ENCODE results near the gene ZNF101. TPM values are rescaled to one million over a fixed set of nuclear protein-coding genes. Genes with fewer than 3 reads are reported as not detected.

The ZNF101 gene
- total RNA-seq, 2 donors from 2014 or later = 53.2 to 62.9 TPM

- Mint-ChIP-seq H3K9me3 (no peaks in the 10 kb centered on the region), H3K4me3 (no peak overlapping the region), H3K4me1 (peaks cover 14% of the 10 kb centered on the region), H3K27me3 (ENCODE audit: insufficient read depth) (peaks cover 6% of the 10 kb centered on the region), H3K36me3 (ENCODE audit: low read depth) (peaks cover 34% of the 10 kb centered on the region), H3K27ac (no peak overlapping the region)
- peaks cover 34% of the 10 kb centered on the region for H3K36me3 ChIP-seq (ENCODE audit: control insufficient read depth, insufficient read depth, low read length)
- H3K27ac ChIP-seq (ENCODE audit: low read depth, low read length) = no peak overlapping the region
- DNase-seq = no peak
- H3K27me3 ChIP-seq (ENCODE audit: control insufficient read depth, insufficient read depth, low read length, poor library complexity, severe bottlenecking) = no peaks in the 10 kb centered on the region
- no peak overlapping the region for H3K4me3 ChIP-seq (ENCODE audit: low read length)
- H3K4me1 ChIP-seq (ENCODE audit: control insufficient read depth, insufficient read depth, low read length) = peaks cover 10% of the 10 kb centered on the region
- WGBS, 2 experiments (ENCODE audit: insufficient coverage in 1 of 2, insufficient read length in 1 of 2) = 93 to 95% methylated on average over 5 of the region's 5 CpGs
- no peak overlapping the region for H3K9ac ChIP-seq (ENCODE audit: extremely low read depth, low read length, poor library complexity, severe bottlenecking)
- TF ChIP-seq, protein P1, sequence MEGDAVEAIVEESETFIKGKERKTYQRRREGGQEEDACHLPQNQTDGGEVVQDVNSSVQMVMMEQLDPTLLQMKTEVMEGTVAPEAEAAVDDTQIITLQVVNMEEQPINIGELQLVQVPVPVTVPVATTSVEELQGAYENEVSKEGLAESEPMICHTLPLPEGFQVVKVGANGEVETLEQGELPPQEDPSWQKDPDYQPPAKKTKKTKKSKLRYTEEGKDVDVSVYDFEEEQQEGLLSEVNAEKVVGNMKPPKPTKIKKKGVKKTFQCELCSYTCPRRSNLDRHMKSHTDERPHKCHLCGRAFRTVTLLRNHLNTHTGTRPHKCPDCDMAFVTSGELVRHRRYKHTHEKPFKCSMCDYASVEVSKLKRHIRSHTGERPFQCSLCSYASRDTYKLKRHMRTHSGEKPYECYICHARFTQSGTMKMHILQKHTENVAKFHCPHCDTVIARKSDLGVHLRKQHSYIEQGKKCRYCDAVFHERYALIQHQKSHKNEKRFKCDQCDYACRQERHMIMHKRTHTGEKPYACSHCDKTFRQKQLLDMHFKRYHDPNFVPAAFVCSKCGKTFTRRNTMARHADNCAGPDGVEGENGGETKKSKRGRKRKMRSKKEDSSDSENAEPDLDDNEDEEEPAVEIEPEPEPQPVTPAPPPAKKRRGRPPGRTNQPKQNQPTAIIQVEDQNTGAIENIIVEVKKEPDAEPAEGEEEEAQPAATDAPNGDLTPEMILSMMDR (conservative IDR thresholded peaks at IDR 0.05) = no peak
- H3K9me3 ChIP-seq (ENCODE audit: control insufficient read depth, low read length) = no peaks in the 10 kb centered on the region
These were observed 45.3 kb upstream of the ZNF101 start for GRCh38 chr19:19623383-19623782.

DNA sequence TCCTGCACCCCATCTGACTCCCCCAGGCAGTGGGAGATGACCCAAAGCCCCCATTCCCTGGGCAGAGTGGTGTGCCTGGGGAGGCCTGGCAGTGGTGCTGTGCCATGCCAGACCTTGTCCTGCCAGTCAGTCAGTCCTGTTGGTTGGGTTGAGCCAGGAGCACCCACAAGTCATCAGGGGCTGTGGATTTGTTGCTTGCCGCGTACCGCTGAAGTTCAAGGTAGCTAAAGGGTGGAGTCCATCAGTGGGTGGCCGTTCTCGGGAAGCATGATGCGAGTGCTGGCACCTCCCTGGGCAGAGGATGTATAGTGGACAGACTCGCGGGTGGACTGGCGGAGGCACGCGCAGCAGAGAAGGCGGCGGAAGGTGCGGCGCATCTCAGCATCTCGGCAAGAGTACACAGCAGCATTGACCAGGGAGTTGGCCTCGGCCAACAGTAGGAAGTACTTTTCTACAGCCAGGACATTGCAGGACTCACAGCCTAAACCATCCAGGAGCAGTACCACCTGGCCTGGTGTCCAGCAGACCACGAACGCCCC lies 44.5 kb upstream of the ZNF101 start:
- Mint-ChIP-seq H3K36me3 (ENCODE audit: low read depth) (peaks cover 35% of the 10 kb centered on the region), H3K9me3 (no peaks in the 10 kb centered on the region), H3K4me1 (peaks cover 16% of the 10 kb centered on the region), H3K27me3 (ENCODE audit: insufficient read depth) (peaks cover 6% of the 10 kb centered on the region), H3K27ac (no peak overlapping the region), H3K4me3 (no peak overlapping the region)
- peaks cover 34% of the 10 kb centered on the region for H3K36me3 ChIP-seq (ENCODE audit: control insufficient read depth, insufficient read depth, low read length)
- WGBS, 2 experiments (ENCODE audit: insufficient coverage in 1 of 2, insufficient read length in 1 of 2) = 95 to 96% methylated on average over 18 to 19 of the region's 19 CpGs
- no peak overlapping the region for H3K9ac ChIP-seq (ENCODE audit: extremely low read depth, low read length, poor library complexity, severe bottlenecking)
- DNase-seq = no peak
- H3K9me3 ChIP-seq (ENCODE audit: control insufficient read depth, low read length) = no peaks in the 10 kb centered on the region
- no peaks in the 10 kb centered on the region for H3K27me3 ChIP-seq (ENCODE audit: control insufficient read depth, insufficient read depth, low read length, poor library complexity, severe bottlenecking)
- peaks cover 10% of the 10 kb centered on the region for H3K4me1 ChIP-seq (ENCODE audit: control insufficient read depth, insufficient read depth, low read length)
- TF ChIP-seq, protein P1 (conservative IDR thresholded peaks at IDR 0.05) = no peak
- no peak overlapping the region for H3K27ac ChIP-seq (ENCODE audit: low read depth, low read length)
- no peak overlapping the region for H3K4me3 ChIP-seq (ENCODE audit: low read length)

DNA sequence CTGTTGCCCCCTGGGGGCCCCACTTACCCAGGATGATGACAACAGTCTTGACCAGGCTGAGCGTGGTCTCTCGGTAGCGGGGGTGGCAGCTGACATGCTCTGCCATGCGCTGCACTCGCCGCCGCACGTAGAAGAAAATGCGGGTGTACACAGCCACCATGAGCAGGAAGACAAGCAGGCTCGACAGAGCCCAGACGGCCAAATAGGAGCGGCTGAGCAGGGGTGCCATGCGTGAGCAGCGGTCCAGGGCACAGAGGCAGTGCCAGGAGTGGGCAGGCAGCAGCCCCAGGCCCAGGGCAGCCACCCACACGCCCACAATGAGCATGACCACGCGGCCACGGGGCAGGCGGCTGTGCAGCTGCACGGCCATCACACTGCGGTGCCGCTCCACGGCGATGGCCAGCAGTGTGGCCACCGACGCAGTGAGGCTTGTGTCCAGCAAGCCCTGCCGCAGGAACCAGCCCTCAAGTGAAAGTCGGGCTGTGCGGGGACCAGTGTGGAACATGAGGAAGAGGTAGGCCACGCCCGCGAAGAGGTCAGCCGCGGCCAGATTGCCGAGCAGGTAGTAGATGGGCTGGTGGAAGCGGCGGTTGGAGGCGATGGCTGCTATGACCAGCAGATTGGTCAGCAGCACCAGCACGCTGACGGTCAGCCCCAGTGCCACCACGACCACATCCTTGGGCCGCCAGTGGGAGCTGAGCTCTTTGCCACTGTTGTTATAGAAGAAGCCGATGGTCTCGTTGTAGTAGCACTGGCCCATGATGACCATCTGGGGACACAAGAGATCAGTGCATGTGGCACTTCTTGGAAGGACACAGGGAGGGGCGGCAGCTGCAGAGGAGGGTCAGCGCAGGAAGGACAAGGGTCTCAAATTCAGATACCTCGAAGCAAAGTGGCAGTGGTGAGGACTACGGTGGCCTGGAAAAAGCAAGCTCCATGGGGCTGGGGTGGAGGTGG lies 41.8 kb upstream of the ZNF101 start:
- peak overlapping the region; percentile 26 for H3K27ac ChIP-seq (ENCODE audit: low read depth, low read length)
- Mint-ChIP-seq H3K27me3 (ENCODE audit: insufficient read depth) (no peaks in the 10 kb centered on the region), H3K9me3 (no peaks in the 10 kb centered on the region), H3K4me3 (peak overlapping the region; percentile 81), H3K36me3 (ENCODE audit: low read depth) (peaks cover 29% of the 10 kb centered on the region), H3K4me1 (peaks cover 16% of the 10 kb centered on the region), H3K27ac (peak overlapping the region; percentile 95)
- H3K9ac ChIP-seq (ENCODE audit: extremely low read depth, low read length, poor library complexity, severe bottlenecking) = peak overlapping the region; percentile 72
- no peaks in the 10 kb centered on the region for H3K27me3 ChIP-seq (ENCODE audit: control insufficient read depth, insufficient read depth, low read length, poor library complexity, severe bottlenecking)
- no peaks in the 10 kb centered on the region for H3K9me3 ChIP-seq (ENCODE audit: control insufficient read depth, low read length)
- TF ChIP-seq, protein P1 (conservative IDR thresholded peaks at IDR 0.05) = no peak
- WGBS, 2 experiments (ENCODE audit: insufficient coverage in 1 of 2, insufficient read length in 1 of 2) = 93 to 95% methylated on average over 42 to 48 of the region's 48 CpGs
- peaks cover 10% of the 10 kb centered on the region for H3K4me1 ChIP-seq (ENCODE audit: control insufficient read depth, insufficient read depth, low read length)
- DNase-seq = peak; percentile 47
- H3K4me3 ChIP-seq (ENCODE audit: low read length) = peak overlapping the region; percentile 90
- peaks cover 38% of the 10 kb centered on the region for H3K36me3 ChIP-seq (ENCODE audit: control insufficient read depth, insufficient read depth, low read length)

Data from endodermal cell (in vitro differentiated cells).